HG02623 (cell line): ENCODE measurements around the gene TMEM176B.
"Not testable (repeated sequence)": the region's sequence is repeated elsewhere in the genome, so short reads cannot be mapped to it uniquely, and the experiment has no call there.

ENCODE experiments used
- ATAC-seq: cut with Tn5 transposase; IDR thresholded peaks from one replicate; pipeline ENCODE4 v1.9.1; 2021; ENCODE audit warnings: moderate library complexity; ENCODE audit not compliant: unreplicated experiment

TMEM176B gene

GRCh38 chr7:150791746-150792452 lies 8.3 kb downstream of the TMEM176B start:
- no peak for ATAC-seq

- no peak for ATAC-seq
These were observed 8.9 kb downstream of the TMEM176B start for GRCh38 chr7:150791304-150791703.

- ATAC-seq, result no peak
These were observed 9.6 kb downstream of the TMEM176B start for GRCh38 chr7:150790416-150791075.

- no peak for ATAC-seq
These were observed 11.5 kb downstream of the TMEM176B start for GRCh38 chr7:150788474-150789269.

- ATAC-seq, result no peak
These were observed 12.6 kb downstream of the TMEM176B start for GRCh38 chr7:150787321-150788281.

- no peak for ATAC-seq
These were observed 15.2 kb downstream of the TMEM176B start for GRCh38 chr7:150784954-150785353.

GRCh38 chr7:150784120-150784736 lies 15.9 kb downstream of the TMEM176B start:
- no peak for ATAC-seq

- no peak for ATAC-seq
These were observed 18.2 kb downstream of the TMEM176B start for GRCh38 chr7:150781961-150782360.

GRCh38 chr7:150781103-150781502 lies 19.1 kb downstream of the TMEM176B start:
- no peak for ATAC-seq

- no peak for ATAC-seq
These were observed 19.9 kb downstream of the TMEM176B start for GRCh38 chr7:150780292-150780691.

- ATAC-seq, result no peak
These were observed 21.3 kb downstream of the TMEM176B start for GRCh38 chr7:150778738-150779301.

GRCh38 chr7:150778014-150778737 lies 22.0 kb downstream of the TMEM176B start:
- ATAC-seq, result no peak

- not testable (repeated sequence) for ATAC-seq
These were observed 26.0 kb downstream of the TMEM176B start for GRCh38 chr7:150774131-150774530.

- no peak for ATAC-seq
These were observed 30.4 kb downstream of the TMEM176B start for GRCh38 chr7:150769768-150770167.

- no peak for ATAC-seq
These were observed 33.8 kb downstream of the TMEM176B start for GRCh38 chr7:150766334-150766709.

- no peak for ATAC-seq
These were observed 40.7 kb downstream of the TMEM176B start for GRCh38 chr7:150759479-150759878.

GRCh38 chr7:150756858-150757257 lies 43.3 kb downstream of the TMEM176B start:
- no peak for ATAC-seq

- ATAC-seq, result no peak
These were observed 44.0 kb downstream of the TMEM176B start for GRCh38 chr7:150756166-150756565.

- no peak for ATAC-seq
These were observed 44.6 kb downstream of the TMEM176B start for GRCh38 chr7:150755473-150756099.
